Right hindlimb (tissue), 1 donor: ENCODE results near the gene C1QTNF3.
A peak's percentile ranks its signal among the peaks of the same experiment; 100 is the strongest.
"Not testable (repeated sequence)": the region's sequence is repeated elsewhere in the genome, so short reads cannot be mapped to it uniquely, and the experiment has no call there.

Experiments used
- DNase-seq: peaks from one replicate; pipeline ENCODE4 v3.0.0-alpha.2; 2018

C1QTNF3 gene, protein sequence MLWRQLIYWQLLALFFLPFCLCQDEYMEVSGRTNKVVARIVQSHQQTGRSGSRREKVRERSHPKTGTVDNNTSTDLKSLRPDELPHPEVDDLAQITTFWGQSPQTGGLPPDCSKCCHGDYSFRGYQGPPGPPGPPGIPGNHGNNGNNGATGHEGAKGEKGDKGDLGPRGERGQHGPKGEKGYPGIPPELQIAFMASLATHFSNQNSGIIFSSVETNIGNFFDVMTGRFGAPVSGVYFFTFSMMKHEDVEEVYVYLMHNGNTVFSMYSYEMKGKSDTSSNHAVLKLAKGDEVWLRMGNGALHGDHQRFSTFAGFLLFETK

GRCh38 chr5:34043099-34043876 is at the start of gene C1QTNF3:
TSS of gene C1QTNF3 (minus strand) at chr5:34043213. CDS start at chr5:34043125, 88 bp downstream.
- peak; percentile 89 for DNase-seq

DNA sequence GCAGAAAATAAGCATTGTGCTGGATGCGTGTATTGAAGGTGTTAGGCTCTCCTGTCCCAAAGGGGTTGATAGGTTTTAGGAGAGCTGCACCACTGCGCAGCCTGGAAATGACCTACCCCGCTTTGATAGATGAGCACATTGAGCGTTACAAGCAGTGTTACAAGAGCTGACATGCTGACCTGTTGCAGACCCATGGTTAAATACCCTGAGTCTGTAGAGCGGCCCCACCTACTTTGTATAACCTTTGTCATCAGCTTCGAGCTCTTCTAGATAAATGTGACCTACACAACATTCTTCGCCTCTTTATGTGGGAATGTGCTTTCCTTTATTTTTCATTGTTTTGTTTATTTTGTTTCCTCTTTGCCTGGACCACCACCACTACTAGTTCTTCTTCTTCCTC is 48.0 kb upstream of the C1QTNF3 start:
- DNase-seq = not testable (repeated sequence)

GRCh38 chr5:34089802-34090201 is 46.8 kb upstream of the C1QTNF3 start:
- not testable (repeated sequence) for DNase-seq

- not testable (repeated sequence) for DNase-seq
Observed at GRCh38 chr5:34087728-34088127, 44.7 kb upstream of the C1QTNF3 start.

DNA sequence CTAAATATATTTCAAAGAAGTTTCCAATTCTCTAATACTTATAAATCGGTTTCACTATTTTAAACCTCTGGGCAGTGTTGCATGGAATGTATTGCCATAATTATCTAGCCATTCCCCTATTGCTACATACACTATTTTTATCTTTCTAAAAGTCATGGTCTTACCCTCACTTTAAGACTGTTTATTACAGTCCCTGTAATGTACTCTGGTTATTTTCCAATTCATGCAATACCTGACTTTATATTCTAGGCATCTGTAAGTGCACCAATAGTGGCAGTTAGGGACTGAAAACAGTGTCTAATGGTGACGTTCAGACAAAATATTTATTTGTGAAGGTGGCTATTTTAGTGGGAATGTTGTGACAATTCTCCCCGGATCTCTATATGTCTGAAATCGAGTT is 40.9 kb upstream of the C1QTNF3 start:
- DNase-seq = not testable (repeated sequence)

GRCh38 chr5:34079505-34079904 is 36.5 kb upstream of the C1QTNF3 start:
- not testable (repeated sequence) for DNase-seq

- not testable (repeated sequence) for DNase-seq
Observed at GRCh38 chr5:34077636-34078035, 34.6 kb upstream of the C1QTNF3 start.

DNA sequence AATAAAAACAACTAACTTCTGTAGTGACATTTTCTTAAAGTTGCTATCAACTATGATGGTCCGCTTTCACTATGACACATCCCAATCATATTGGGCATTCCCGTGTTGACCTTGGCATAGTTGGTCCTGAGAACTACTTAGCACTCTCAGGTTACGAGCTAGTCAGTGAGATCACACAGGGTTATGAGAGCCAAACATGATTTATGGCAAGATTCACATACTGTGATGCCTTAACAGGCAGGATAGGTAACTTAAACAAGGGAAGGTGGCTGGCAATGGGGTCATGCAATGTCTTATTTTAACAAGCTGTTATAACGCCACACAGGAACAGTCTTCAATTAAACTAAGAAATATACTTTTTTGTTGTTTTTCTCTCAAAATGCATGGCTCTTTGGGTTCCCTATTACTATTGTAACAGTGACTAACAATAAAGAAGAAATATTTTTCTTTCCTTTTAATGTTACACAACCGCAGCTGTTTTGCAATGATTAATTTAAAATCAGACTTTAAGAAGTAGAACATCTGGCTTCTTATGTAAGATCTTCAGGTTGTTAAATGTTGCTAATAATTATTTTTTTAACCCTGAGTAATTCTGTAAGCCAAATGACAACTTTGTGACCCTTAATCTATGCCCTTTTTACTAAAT is 33.8 kb upstream of the C1QTNF3 start:
- not testable (repeated sequence) for DNase-seq

GRCh38 chr5:34074472-34074871 is 31.5 kb upstream of the C1QTNF3 start:
- DNase-seq = not testable (repeated sequence)

- DNase-seq = not testable (repeated sequence)
Observed at GRCh38 chr5:34074071-34074470, 31.1 kb upstream of the C1QTNF3 start.

- not testable (repeated sequence) for DNase-seq
Observed at GRCh38 chr5:34070626-34071025, 27.6 kb upstream of the C1QTNF3 start.

DNA sequence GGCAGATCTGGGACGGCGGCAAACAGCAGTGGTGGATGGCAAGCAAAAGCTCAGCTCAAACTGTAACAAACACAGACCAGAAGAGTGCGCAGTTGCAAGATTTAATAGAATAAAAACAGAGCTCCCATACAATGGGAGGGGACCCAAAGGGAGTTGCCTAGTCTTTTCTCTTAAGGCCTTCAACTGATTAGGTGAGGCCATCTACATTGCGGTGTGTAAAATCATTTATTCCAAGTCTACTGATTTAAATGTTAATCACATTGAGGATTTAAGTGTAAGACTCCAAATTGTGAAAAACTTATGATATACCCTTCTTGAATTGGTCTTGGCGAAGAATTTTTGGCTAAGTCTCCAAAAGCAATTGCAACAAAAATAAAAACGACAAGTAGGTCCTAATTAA is 21.6 kb upstream of the C1QTNF3 start:
- no peak for DNase-seq

GRCh38 chr5:34062419-34062818 is 19.4 kb upstream of the C1QTNF3 start:
- DNase-seq = no peak

DNA sequence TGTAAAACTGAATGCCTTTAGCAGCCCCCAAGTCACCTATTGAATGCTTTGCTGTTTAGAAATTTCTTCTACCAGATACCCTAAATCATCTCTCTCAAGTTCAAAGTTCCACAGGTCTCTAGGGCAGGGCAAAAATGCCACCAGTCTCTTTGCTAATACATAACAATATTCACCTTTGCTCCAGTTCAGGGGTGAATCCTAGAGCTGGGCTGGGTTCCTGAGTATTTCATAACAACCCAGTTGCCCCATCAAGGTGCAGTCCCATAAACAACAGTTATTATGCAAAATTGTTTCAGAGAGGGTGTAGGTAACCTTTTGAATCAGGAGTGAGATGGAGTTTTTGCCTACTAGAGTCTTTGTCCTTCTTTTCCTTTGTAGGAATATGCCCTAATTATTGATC is 19.0 kb upstream of the C1QTNF3 start:
- DNase-seq = no peak

DNA sequence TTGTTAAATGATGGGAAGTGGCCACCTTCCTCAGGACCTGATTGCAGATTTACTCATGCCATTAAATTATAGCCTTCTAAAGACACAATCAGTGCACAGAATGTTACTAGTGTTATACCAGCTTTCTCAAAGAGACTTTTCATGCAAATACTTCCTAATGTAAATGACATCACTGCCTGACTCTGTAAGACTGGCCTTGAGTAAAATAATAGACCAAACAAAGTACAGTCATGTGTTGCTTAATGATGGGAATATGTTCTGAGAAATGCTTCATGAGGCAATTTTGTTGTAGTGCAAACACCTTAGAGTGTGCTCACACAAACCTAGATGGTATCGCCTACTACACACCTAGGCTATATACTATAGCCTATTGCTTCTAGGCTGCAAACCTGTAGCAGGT is 17.0 kb upstream of the C1QTNF3 start:
- DNase-seq = no peak

DNA sequence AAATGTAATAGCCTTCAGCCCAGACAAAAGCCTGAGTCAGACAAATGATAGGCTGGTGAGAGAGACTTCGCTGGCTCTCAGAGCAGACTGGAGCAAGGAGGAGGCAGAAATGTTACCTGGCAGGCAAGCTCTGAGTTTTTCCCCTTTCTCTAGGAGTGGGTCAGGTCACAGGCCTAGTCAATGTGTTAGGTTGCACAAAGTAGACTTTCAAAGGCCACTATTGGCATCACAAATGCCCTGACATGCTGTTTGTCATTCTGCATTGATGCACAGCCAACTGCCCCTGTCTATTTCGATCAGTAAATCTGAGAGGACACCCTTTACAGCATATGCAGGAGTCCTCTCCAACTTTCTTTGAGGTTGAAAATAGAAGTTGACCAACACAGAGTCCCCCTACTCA is 15.5 kb upstream of the C1QTNF3 start:
- no peak for DNase-seq

DNA sequence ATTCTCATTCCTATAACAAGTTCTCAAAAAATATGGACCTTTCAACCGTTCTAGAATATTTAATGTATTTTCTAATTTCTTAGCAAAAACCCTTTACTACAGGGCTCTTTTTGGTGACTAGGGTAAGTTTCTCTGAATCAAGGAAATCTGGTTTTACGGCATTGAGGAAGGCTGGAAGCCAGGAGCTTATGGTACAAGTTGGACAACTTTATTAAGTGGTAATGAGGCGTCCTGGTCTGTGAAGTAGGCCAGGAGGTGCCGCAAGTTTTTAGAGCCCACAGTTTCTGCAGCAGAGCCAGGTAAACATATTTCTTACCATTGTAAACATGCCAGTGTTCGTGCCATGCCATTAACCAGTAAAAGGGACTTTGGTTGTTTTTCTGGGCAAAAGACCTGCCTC is 14.6 kb upstream of the C1QTNF3 start:
- DNase-seq = no peak

DNA sequence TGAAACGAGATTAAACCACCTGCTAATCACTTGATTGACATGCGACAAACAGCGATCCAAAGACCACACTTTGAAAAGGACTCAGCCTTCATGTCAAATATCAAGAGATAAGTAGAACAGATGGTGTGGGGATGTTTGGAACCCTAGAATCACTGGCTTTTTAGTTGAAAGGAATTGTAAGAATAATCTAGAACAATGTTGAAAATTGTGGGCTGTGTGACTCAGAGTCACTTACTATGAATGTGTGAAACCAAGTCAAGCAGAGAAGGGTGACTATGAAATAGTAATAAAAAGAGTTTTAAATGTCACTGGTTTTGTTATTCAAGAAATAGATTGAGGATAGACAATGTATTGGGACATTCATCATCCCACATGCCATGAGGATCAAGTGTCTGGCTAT is 14.1 kb upstream of the C1QTNF3 start:
- no peak for DNase-seq

DNA sequence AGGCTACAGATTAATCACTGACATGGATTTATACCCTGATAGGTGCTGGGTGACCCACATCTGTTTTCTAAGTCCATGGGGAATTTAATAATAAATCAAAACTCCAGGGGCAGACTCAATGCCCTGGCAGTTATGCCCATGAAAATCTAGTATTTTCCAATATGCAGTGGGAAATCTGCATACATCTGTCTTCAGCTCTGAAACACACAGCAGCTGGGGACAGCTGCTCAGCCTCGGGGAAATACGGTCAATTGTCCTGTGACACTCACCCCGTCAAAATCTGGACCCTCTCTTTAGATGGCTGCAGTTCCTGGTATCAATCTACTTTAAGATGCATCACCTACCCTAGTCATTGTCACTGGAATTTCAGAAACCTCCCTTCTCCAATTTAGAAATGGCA is 12.7 kb upstream of the C1QTNF3 start:
- DNase-seq = no peak

GRCh38 chr5:34054400-34054729 is 11.4 kb upstream of the C1QTNF3 start:
- no peak for DNase-seq

DNA sequence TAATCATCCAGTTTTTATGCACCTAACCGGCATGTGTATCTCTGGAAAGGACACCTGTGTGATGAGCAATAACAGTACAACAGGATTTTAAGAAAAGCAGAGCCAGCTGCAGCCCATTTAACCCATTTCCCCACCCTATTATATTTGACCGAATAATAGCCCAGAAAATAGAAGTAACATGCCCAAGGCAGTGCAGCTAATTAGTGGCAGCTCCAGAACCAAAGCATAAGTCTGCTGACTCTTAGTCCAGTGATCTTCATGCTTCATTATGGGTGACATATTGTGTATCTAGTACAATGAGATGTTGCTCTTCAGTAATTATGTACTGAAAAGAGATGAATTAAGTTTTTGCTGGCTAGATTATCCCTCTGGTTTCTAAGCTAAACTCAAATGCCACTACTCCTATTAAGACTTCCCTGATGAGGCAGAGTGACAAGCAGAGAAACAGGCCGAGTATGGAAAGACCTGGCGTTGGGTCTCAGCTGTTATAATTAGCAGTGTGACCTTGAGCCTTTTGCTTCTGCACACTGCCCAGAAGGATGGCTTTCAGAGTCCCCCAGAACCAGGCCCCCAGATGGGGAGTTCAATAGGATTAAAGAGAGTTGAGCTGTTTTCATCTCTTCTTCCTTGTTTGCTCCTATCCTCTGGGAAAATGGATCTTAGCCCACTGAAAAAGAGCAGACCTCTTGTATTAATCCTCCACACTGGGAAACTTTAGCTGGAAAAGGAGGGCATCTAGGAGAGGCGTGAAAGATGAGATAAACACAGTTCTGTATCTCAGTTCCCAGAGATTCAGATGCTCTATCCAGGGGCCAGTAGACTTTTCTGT is 10.8 kb upstream of the C1QTNF3 start:
- no peak for DNase-seq

DNA sequence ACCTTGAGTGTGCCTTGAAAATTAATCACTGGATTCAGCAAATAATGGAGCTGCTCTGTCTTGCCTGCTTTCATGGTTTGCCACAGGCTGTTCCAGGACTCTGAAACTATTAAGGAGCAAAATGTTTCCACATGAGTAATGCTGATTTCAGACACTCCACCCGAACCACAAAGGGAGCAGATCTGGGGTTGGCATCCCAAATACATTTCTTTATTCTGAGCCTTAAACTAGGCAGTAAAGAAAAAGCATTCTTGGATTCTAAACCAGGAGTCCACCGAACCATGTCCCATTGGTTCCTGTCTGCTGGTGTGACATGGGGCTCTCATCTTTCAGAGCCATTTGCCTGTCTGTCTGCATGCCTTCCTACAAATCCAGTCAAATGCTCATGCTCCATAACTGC is 10.1 kb upstream of the C1QTNF3 start:
- peak; percentile 60 for DNase-seq
